ENCODE results near the gene RAB37. TPM values are rescaled to one million over a fixed set of nuclear protein-coding genes. Genes with fewer than 3 reads are reported as not detected.

The RAB37 gene
- total and polyA plus RNA-seq, 10 donors: 16.6 to 37.6 (median 24.0) TPM

DNA sequence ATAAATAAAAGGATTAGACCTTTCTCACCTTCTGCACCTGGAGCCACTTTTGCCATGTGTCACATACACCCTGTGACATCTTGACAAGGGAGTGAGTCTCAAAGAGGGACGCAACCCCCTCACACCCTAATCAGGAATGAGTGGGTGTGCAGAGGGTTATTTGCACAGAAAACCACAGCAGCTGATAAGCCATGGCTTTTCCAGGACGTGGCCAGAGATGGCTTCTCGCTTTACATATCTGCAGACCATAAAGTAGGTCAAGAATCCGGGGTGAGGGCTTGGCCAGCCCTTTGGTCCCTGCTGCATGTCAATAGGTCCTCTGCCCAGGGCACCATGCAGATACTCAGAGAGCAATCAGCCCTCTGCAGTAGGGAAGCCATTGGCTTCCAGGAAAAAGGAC, 21.9 kb upstream of the RAB37 start:
- TF ChIP-seq POLR2AphosphoS5 (IDR thresholded peaks at IDR 0.05) (no peak), POLR2A (IDR thresholded peaks at IDR 0.05) (no peak)
- TF ChIP-seq, protein P1, sequence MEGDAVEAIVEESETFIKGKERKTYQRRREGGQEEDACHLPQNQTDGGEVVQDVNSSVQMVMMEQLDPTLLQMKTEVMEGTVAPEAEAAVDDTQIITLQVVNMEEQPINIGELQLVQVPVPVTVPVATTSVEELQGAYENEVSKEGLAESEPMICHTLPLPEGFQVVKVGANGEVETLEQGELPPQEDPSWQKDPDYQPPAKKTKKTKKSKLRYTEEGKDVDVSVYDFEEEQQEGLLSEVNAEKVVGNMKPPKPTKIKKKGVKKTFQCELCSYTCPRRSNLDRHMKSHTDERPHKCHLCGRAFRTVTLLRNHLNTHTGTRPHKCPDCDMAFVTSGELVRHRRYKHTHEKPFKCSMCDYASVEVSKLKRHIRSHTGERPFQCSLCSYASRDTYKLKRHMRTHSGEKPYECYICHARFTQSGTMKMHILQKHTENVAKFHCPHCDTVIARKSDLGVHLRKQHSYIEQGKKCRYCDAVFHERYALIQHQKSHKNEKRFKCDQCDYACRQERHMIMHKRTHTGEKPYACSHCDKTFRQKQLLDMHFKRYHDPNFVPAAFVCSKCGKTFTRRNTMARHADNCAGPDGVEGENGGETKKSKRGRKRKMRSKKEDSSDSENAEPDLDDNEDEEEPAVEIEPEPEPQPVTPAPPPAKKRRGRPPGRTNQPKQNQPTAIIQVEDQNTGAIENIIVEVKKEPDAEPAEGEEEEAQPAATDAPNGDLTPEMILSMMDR (IDR thresholded peaks at IDR 0.05 in 8 of 11, conservative IDR thresholded peaks at IDR 0.05 in 3 of 11): no peak
- Histone ChIP-seq H3K4me1 (peaks cover 0 to 42% (median 9%) of the 10 kb centered on the region in 6 donors), H3K4me3 (no peak overlapping the region), H3K27me3 (replicated peaks in 1 of 7) (peaks cover 0 to 18% (median 0%) of the 10 kb centered on the region in 7 donors), H3K27ac (no peak overlapping the region), H3K36me3 (no peaks in the 10 kb centered on the region), H3K9me3 (no peaks in the 10 kb centered on the region)
- intact Hi-C loops (cut with DNase I; ENCODE audit: low total_unique reads): no loop called here
- no peak for DNase-seq
- 41 to 70% (median 56%) methylated on average over 4 of the region's 4 CpGs for WGBS, 5 donors

DNA sequence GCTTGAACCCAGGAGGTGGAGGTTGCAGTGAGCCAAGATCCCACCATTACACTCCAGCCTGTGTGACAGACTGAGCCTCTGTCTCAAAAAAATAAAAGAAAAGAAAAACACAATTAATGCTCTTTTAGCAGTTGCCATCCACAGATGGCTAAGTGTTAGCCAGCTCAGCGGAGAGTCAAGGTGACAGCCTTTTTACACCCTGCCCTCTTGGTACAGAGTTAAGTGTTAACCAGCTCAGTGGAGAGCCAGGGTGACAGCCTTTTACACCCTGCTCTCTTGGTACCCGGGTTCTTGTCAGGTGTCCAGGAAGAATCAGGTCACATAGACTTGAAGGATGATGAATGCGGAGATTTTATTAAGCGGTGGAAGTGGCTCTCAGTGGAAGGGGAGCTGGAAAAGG, 16.6 kb upstream of the RAB37 start:
- no peak for DNase-seq
- WGBS, 5 donors: 87 to 91% (median 90%) methylated on average over 4 of the region's 4 CpGs
- Histone ChIP-seq H3K4me1 (no peaks in the 10 kb centered on the region), H3K4me3 (no peak overlapping the region), H3K36me3 (no peaks in the 10 kb centered on the region), H3K9me3 (peaks cover 0 to 6% (median 0%) of the 10 kb centered on the region in 8 donors), H3K27me3 (replicated peaks in 1 of 7) (no peaks in the 10 kb centered on the region), H3K27ac (no peak overlapping the region)
- TF ChIP-seq POLR2A (IDR thresholded peaks at IDR 0.05) (no peak), POLR2AphosphoS5 (IDR thresholded peaks at IDR 0.05) (no peak)
- TF ChIP-seq, protein P1 (IDR thresholded peaks at IDR 0.05 in 8 of 11, conservative IDR thresholded peaks at IDR 0.05 in 3 of 11): no peak
- intact Hi-C loops (cut with DNase I; ENCODE audit: low total_unique reads): no loop called here

DNA sequence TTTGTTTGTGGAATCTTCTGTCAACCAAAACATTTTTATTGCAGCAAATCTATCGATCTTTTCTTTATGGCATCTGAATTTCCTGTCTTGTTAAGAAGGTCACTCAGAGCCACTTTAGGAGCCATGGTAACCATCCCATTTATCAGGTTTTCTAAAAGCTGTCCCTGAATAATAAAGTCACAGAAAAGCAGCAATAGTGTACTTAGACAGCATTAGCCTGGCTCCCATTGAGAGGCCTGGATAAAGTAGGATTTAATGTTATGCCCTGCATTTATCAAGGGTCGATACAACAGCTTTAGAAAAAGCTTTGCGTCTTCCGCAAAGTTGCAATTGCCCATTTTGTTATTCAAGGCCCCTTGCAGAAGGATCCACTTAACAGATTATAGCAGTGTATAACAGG, 14.3 kb upstream of the RAB37 start:
- Histone ChIP-seq H3K27me3 (replicated peaks in 1 of 7) (no peaks in the 10 kb centered on the region), H3K36me3 (no peaks in the 10 kb centered on the region), H3K4me1 (no peaks in the 10 kb centered on the region), H3K27ac (no peak overlapping the region), H3K4me3 (no peak overlapping the region), H3K9me3 (peaks cover 0 to 6% (median 0%) of the 10 kb centered on the region in 8 donors)
- 72 to 85% (median 83%) methylated on average over 4 of the region's 4 CpGs for WGBS, 5 donors
- intact Hi-C loops (cut with DNase I; ENCODE audit: low total_unique reads): no loop called here
- no peak for DNase-seq
- TF ChIP-seq, protein P1 (IDR thresholded peaks at IDR 0.05 in 8 of 11, conservative IDR thresholded peaks at IDR 0.05 in 3 of 11): no peak
- TF ChIP-seq POLR2A (IDR thresholded peaks at IDR 0.05) (no peak), POLR2AphosphoS5 (IDR thresholded peaks at IDR 0.05) (no peak)

DNA sequence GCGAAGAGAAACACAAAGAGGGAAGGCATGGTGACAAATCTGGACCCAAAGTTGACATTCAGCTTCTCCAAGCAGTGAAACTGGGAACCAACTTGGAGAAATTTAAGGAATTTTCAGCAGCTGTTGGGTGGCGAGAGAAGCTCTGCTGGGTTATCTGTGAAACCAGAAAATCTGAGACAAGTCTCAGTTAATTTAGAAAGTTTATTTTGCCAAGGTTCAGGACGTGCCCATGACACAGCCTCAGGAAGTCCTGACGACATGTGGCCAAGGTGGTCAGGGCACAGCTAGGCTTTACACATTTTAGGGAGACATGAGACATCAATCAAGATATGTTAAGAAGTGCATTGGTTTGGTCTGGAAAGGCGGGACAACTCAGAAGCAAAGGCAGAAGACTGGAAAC, 13.2 kb upstream of the RAB37 start:
- Histone ChIP-seq H3K4me3 (no peak overlapping the region), H3K9me3 (peaks cover 0 to 6% (median 0%) of the 10 kb centered on the region in 8 donors), H3K36me3 (no peaks in the 10 kb centered on the region), H3K27ac (no peak overlapping the region), H3K4me1 (no peaks in the 10 kb centered on the region), H3K27me3 (replicated peaks in 1 of 7) (no peaks in the 10 kb centered on the region)
- intact Hi-C loops (cut with DNase I; ENCODE audit: low total_unique reads): no loop called here
- peak; percentile 11 for DNase-seq
- 57 to 73% (median 60%) methylated on average over 5 of the region's 5 CpGs for WGBS, 5 donors
- TF ChIP-seq POLR2AphosphoS5 (IDR thresholded peaks at IDR 0.05): no peak
- TF ChIP-seq, protein P1 (IDR thresholded peaks at IDR 0.05 in 8 of 11, conservative IDR thresholded peaks at IDR 0.05 in 3 of 11): no peak
- TF ChIP-seq POLR2A (IDR thresholded peaks at IDR 0.05): no peak

Data from spleen (tissue), 11 donors.